SK-N-SH (cell line): ENCODE data around the gene H2BK1. TPM values are rescaled to one million over a fixed set of nuclear protein-coding genes. Genes with fewer than 3 reads are reported as not detected.

Experiments used
- CTCF ChIA-PET: fragments of 300-600, 350-600 bp; formaldehyde crosslinking; extraction: SDS; loops from one replicate; lab custom pipeline; 2021; lab: Yijun Ruan, JAX
- POLR2A ChIA-PET: fragments of 350-600 bp; sonication (Branson Sonifier 250); formaldehyde crosslinking; extraction: SDS; loops from one replicate; lab custom pipeline; 2020; ENCODE audit warnings: antibody characterized with exemption, inconsistent platforms; lab: Yijun Ruan, JAX
- DNase-seq: peaks from one replicate; pipeline ENCODE4 v3.0.0; 2012
- H2AFZ ChIP-seq: fragments of 200-600 bp; sonication (generic); 2 replicates; pipeline ENCODE4 v1.8.1; 2016; ENCODE audit warnings: antibody characterized with exemption, mild to moderate bottlenecking, low read depth
- H3F3A ChIP-seq: fragments of 200-600 bp; sonication (generic); replicated peaks from 2 replicates; pipeline ENCODE3; 2016; ENCODE audit warnings: antibody characterized with exemption, mild to moderate bottlenecking; ENCODE audit not compliant: insufficient read depth
- H3K27ac ChIP-seq, 2 experiments: fragments of 200-500 bp in 1 of 2; fragments of 200-600 bp in 1 of 2; sonication (Bioruptor generic) in 1 of 2; sonication (generic), shearing (Covaris generic) in 1 of 2; 2 replicates each; pipeline versions ENCODE4 v1.5.1 to v1.6.1; 2014 to 2016; ENCODE audit warnings: low read depth in 2 of 2, inconsistent platforms in 1 of 2, low read length in 1 of 2, mild to moderate bottlenecking in 1 of 2, mixed read lengths in 1 of 2
- H3K27me3 ChIP-seq: fragments of 200-600 bp; sonication (generic), shearing (Covaris generic); 2 replicates; pipeline ENCODE4 v1.6.1; 2016; ENCODE audit warnings: mixed run types; ENCODE audit not compliant: insufficient read depth
- H3K36me3 ChIP-seq, 2 experiments: fragments of 200-500 bp in 1 of 2; fragments of 200-600 bp in 1 of 2; sonication (Bioruptor generic) in 1 of 2; sonication (generic) in 1 of 2; replicated peaks in 1 of 2; 2 replicates each; pipeline versions ENCODE3 to v1.5.1; 2014 to 2016; ENCODE audit warnings: low read length in 1 of 2, mild to moderate bottlenecking in 1 of 2; ENCODE audit not compliant: insufficient read depth in 2 of 2, control insufficient read depth in 1 of 2
- H3K4me1 ChIP-seq, 2 experiments: fragments of 200-500 bp in 1 of 2; fragments of 200-600 bp in 1 of 2; sonication (Bioruptor generic) in 1 of 2; sonication (generic), shearing (Covaris generic) in 1 of 2; 2 replicates each; pipeline versions ENCODE4 v1.5.1 to v1.6.1; 2014 to 2016; ENCODE audit warnings: low read depth in 1 of 2, low read length in 1 of 2, mixed run types in 1 of 2; ENCODE audit not compliant: insufficient read depth in 2 of 2, control insufficient read depth in 1 of 2
- H3K4me2 ChIP-seq: fragments of 200-600 bp; sonication (generic), shearing (Covaris generic); 2 replicates; pipeline ENCODE4 v1.6.1; 2017; ENCODE audit warnings: mixed run types
- H3K4me3 ChIP-seq, 2 experiments: fragments of 200-500 bp in 1 of 2; fragments of 200-600 bp in 1 of 2; sonication (Bioruptor generic) in 1 of 2; sonication (generic), shearing (Covaris generic) in 1 of 2; 2 replicates each; pipeline versions ENCODE4 v1.5.1 to v1.8.1; 2014 to 2016; ENCODE audit warnings: low read depth in 2 of 2, inconsistent platforms in 1 of 2, low read length in 1 of 2, mild to moderate bottlenecking in 1 of 2, mixed read lengths in 1 of 2, moderate library complexity in 1 of 2
- H3K79me2 ChIP-seq: fragments of 200-600 bp; sonication (generic); 2 replicates; pipeline ENCODE4 v1.8.1; 2017; ENCODE audit warnings: mild to moderate bottlenecking; ENCODE audit not compliant: insufficient read depth
- H3K9ac ChIP-seq: fragments of 200-600 bp; sonication (generic); 2 replicates; pipeline ENCODE4 v1.6.1; 2017; ENCODE audit warnings: mixed run types
- H3K9me2 ChIP-seq: fragments of 200-600 bp; sonication (generic); 2 replicates; pipeline ENCODE4 v1.6.1; 2017; ENCODE audit warnings: mixed run types
- H3K9me3 ChIP-seq: fragments of 200-600 bp; sonication (generic); 2 replicates; pipeline ENCODE4 v1.6.1; 2017; ENCODE audit warnings: mixed run types, mild to moderate bottlenecking, moderate library complexity
- H4K20me1 ChIP-seq: fragments of 200-600 bp; sonication (generic); 2 replicates; pipeline ENCODE4 v1.6.1; 2017; ENCODE audit warnings: mild to moderate bottlenecking, mixed run types; ENCODE audit not compliant: insufficient read depth
- CHD2 ChIP-seq: fragments of 150-350 bp; IDR thresholded peaks from 2 replicates; pipeline ENCODE4 v1.6.1; 2018; ENCODE audit warnings: low read length; ENCODE audit not compliant: partially characterized antibody
- ELF1 ChIP-seq: IDR thresholded peaks from 2 replicates; pipeline ENCODE4 v1.4.0; 2012
- FOSL2 ChIP-seq: IDR thresholded peaks from 2 replicates; pipeline ENCODE4 v1.4.0; 2012; ENCODE audit warnings: low read depth, mild to moderate bottlenecking, moderate library complexity, borderline replicate concordance
- FOXJ3 ChIP-seq: sonication (generic); formaldehyde crosslinking; IDR thresholded peaks from 2 replicates; pipeline ENCODE4 v1.5.1; 2020; ENCODE audit warnings: mild to moderate bottlenecking, missing genetic modification reagents
- FOXM1 ChIP-seq: IDR thresholded peaks from 2 replicates; pipeline ENCODE4 v1.4.0; 2012; ENCODE audit warnings: low read depth, mild to moderate bottlenecking
- GABPA ChIP-seq: IDR thresholded peaks from 2 replicates; pipeline ENCODE4 v1.4.0; 2012; ENCODE audit warnings: low read depth, mild to moderate bottlenecking
- JUND ChIP-seq: IDR thresholded peaks from 2 replicates; pipeline ENCODE4 v1.4.0; 2012
- MAX ChIP-seq: IDR thresholded peaks from 2 replicates; pipeline ENCODE4 v1.4.0; 2012; ENCODE audit warnings: low read depth
- MXI1 ChIP-seq: IDR thresholded peaks from 2 replicates; pipeline ENCODE4 v1.6.1; 2012; ENCODE audit warnings: mild to moderate bottlenecking, low read depth, low read length, improper control_type of control experiment
- NFIC ChIP-seq: IDR thresholded peaks from 2 replicates; pipeline ENCODE4 v1.4.0; 2012; ENCODE audit warnings: borderline replicate concordance
- NRF1 ChIP-seq: IDR thresholded peaks from 2 replicates; pipeline ENCODE4 v1.6.1; 2012; ENCODE audit warnings: low read depth, mild to moderate bottlenecking, low read length
- RAD21 ChIP-seq: IDR thresholded peaks from 2 replicates; pipeline ENCODE4 v1.6.1; 2012; ENCODE audit warnings: mild to moderate bottlenecking, low read length
- RCOR1 ChIP-seq: fragments of 150-350 bp; IDR thresholded peaks from 2 replicates; pipeline ENCODE4 v1.6.1; 2017; ENCODE audit warnings: antibody characterized with exemption, low read length
- RFX5 ChIP-seq: IDR thresholded peaks from 2 replicates; pipeline ENCODE4 v1.6.1; 2012; ENCODE audit warnings: mild to moderate bottlenecking, improper control_type of control experiment, low read length
- TAF1 ChIP-seq: IDR thresholded peaks from 2 replicates; pipeline ENCODE4 v1.6.1; 2012; ENCODE audit warnings: low read depth, mild to moderate bottlenecking, low read length, moderate library complexity, borderline replicate concordance
- TEAD4 ChIP-seq: IDR thresholded peaks from 2 replicates; pipeline ENCODE4 v1.4.0; 2012; ENCODE audit warnings: mild to moderate bottlenecking, borderline replicate concordance; ENCODE audit not compliant: insufficient read depth
- YY1 ChIP-seq: IDR thresholded peaks from 2 replicates; pipeline ENCODE4 v1.4.0; 2012; ENCODE audit warnings: low read depth, mild to moderate bottlenecking
- WGBS: methylation state at CpG from one replicate; pipeline ENCODE4 v1.1.6; 2017; ENCODE audit warnings: low lambda C conversion rate; 5-methylcytosine and 5-hydroxymethylcytosine counted together
- polyA plus RNA-seq, 3 experiments: library from polyadenylated mRNA; depleted of rRNA; stranded (reverse); fragments of >200 nt; gene quantifications; 2 replicates each; pipeline ENCODE4 v1.2.3, GENCODE V29; 2012
- TF ChIP-seq, protein P1 (sequence below): IDR thresholded peaks from 2 replicates; pipeline ENCODE4 v1.4.0; 2012; ENCODE audit warnings: low read depth, borderline replicate concordance
- TF ChIP-seq, protein P2 (sequence below): fragments of 150-350 bp; IDR thresholded peaks from 2 replicates; pipeline ENCODE4 v1.6.1; 2017; ENCODE audit warnings: antibody characterized with exemption, low read length, low read depth, borderline replicate concordance
- TF ChIP-seq, protein P3 (sequence below): fragments of 200-600 bp; sonication (generic); IDR thresholded peaks from 2 replicates; pipeline ENCODE4 v1.6.1; 2017; ENCODE audit warnings: antibody characterized with exemption, mild to moderate bottlenecking, moderate library complexity
- TF ChIP-seq, protein P4 (sequence below): fragments of 150-350 bp; IDR thresholded peaks from 2 replicates; pipeline ENCODE4 v1.6.1; 2016; ENCODE audit warnings: mild to moderate bottlenecking, low read depth, low read length

The H2BK1 gene
- polyA plus RNA-seq, 1 of the 3 experiments (the other 2 are of a cell fraction), result not detected

DNA sequence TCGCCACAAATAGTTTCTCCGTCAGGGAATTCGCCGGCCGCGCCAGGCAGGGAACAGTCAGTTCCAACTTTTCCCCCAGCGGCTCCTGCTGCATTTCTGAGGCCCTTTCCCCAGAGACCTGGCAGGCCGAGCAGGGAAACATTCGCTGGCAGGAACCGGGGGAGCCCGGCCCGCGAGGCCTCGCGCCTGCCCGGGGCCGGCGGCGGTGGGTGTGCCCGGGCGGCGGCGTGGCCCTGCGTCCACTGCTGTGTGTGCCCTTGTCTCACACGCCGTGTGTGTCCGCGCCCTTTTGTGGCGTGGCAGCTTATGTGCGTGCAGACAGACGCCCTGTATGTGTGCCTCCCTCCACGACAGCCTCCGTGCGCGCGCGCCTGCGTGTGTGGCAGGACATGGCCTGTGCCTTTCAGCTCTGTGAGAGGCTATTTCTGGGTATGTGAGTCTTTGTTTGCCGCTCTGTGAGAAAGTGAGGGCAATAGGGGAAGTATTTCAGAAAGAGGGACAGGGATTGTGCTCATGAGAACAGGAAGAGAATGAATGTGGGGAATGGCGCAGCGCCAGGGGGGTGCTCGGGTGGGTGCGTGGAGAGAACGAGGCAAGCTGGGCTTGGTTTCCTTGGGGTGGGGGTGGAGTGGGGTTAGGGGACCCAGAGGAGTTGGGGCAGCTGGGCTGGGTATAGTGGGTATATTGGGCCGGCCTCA, 38.9 kb upstream of the H2BK1 start:
- POLR2A ChIA-PET, result interaction anchor here (0.6 to 2.1 kb wide), 2 partner anchors 17 to 28 kb away, joined by 3 to 7 read pairs; partner anchors contain the start of gene CHPF2
- H3K4me3 ChIP-seq, result peak overlapping the region; percentile 63 to 91
- H3K9me2 ChIP-seq, result no peaks in the 10 kb centered on the region
- 33% methylated on average over 38 of the region's 45 CpGs for WGBS
- peak; percentile 84 for DNase-seq
- peak overlapping the region; percentile 92 for H2AFZ ChIP-seq
- H4K20me1 ChIP-seq, result peaks cover 10% of the 10 kb centered on the region
- peak overlapping the region; percentile 90 for H3K4me2 ChIP-seq
- peaks cover 52 to 63% of the 10 kb centered on the region in 2 experiments for H3K4me1 ChIP-seq
- TF ChIP-seq NFIC (no peak), FOSL2 (no peak), RCOR1 (no peak), NRF1 (no peak), TEAD4 (no peak), MXI1 (0 out of 2 replicates have a peak, but pooled peaks have one; percentile 43), GABPA (no peak), RAD21 (no peak), MAX (peak; percentile 21; the same call in 1 of the 2 replicates), FOXJ3 (CRISPR knock-in tag) (no peak)
- TF ChIP-seq, protein P1, sequence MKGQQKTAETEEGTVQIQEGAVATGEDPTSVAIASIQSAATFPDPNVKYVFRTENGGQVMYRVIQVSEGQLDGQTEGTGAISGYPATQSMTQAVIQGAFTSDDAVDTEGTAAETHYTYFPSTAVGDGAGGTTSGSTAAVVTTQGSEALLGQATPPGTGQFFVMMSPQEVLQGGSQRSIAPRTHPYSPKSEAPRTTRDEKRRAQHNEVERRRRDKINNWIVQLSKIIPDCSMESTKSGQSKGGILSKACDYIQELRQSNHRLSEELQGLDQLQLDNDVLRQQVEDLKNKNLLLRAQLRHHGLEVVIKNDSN, result no peak
- TF ChIP-seq, protein P2, sequence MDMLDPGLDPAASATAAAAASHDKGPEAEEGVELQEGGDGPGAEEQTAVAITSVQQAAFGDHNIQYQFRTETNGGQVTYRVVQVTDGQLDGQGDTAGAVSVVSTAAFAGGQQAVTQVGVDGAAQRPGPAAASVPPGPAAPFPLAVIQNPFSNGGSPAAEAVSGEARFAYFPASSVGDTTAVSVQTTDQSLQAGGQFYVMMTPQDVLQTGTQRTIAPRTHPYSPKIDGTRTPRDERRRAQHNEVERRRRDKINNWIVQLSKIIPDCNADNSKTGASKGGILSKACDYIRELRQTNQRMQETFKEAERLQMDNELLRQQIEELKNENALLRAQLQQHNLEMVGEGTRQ, result no peak
- H3K79me2 ChIP-seq, result peaks cover 12% of the 10 kb centered on the region
- peak overlapping the region; percentile 83; the same call in 1 of the 2 replicates for H3K9ac ChIP-seq
- no peaks in the 10 kb centered on the region for H3K36me3 ChIP-seq
- no peaks in the 10 kb centered on the region for H3K27me3 ChIP-seq
- CTCF ChIA-PET, result interaction anchor here (0.6 to 2.7 kb wide), 4 partner anchors 10 to 125 kb away, joined by 3 to 8 read pairs (median 4); no protein-coding TSS in a partner anchor
- H3F3A ChIP-seq, result peaks cover 22% of the 10 kb centered on the region
- H3K9me3 ChIP-seq, result no peaks in the 10 kb centered on the region
- H3K27ac ChIP-seq, result peak overlapping the region; percentile 56 to 73; a peak in 3 of 4 replicates

DNA sequence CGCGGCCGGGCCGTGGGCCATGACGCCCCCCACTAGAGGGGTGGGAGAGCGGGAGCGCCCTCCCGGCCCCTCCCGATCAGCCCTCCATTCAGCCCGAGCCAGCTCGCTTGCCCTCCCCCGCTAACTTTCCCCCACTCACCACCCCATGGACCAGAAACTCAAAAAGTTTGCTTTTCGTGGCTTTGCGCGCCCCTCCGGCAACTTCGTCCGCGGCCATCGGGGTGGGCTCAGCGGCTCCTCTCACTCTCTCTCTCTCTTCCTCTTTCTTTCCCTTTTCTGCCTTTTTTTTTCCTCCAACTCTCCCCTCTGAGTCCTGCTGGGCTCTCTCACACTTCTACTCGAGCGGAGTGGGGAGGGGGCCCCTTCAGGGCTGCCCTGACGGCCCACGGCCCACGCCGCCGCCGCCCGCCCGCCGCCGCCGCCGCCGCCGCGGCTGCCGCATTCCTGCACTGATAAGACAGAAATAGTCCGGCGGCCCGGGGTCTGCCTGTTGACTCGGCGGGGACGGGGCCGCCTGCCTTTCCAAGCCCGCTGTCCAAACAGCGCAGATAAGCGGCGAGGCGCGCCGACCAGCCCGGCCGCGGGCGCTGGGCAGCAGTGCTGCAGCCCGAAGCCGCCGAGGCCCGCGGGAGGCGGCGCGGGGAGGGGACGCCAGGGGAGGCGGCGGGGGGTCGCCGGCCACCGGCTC, 38.2 kb upstream of the H2BK1 start, which contains the start of gene SMARCD3:
TSS of gene SMARCD3 (minus strand) at position 349 of the 688 bp plus-strand sequence. CDS start at position 217, 132 bp downstream.
- POLR2A ChIA-PET, result interaction anchor here (0.6 to 2.1 kb wide), 2 partner anchors 16 to 28 kb away, joined by 3 to 7 read pairs; partner anchors contain the start of gene CHPF2
- Histone ChIP-seq H3K4me2 (peak within 1 kb of the TSS; percentile 90), H3K36me3 (no peaks in the 10 kb centered on the region), H3K9me3 (no peaks in the 10 kb centered on the region), H3K4me3 (peak within 1 kb of the TSS; percentile 63 to 91), H3K79me2 (peaks cover 18% of the 10 kb centered on the region), H3K27ac (peak within 1 kb of the TSS; percentile 67 to 73), H3K9ac (peak within 1 kb of the TSS; percentile 83), H3K9me2 (no peaks in the 10 kb centered on the region), H3K4me1 (peaks cover 52 to 70% of the 10 kb centered on the region in 2 experiments), H3F3A (peaks cover 25% of the 10 kb centered on the region), H2AFZ (peak within 1 kb of the TSS; percentile 92), H3K27me3 (no peaks in the 10 kb centered on the region), H4K20me1 (peaks cover 16% of the 10 kb centered on the region)
- under 1% methylated on average over 35 of the region's 71 CpGs for WGBS
- CTCF ChIA-PET, result interaction anchor here (1.0 to 6.2 kb wide), 9 partner anchors 9 to 85 kb away, joined by 3 to 122 read pairs (median 8); partner anchors contain the start of gene CHPF2
- DNase-seq, result peak; percentile 93
- TF ChIP-seq TAF1, result no peak; the same call in 1 of the 2 replicates
- TF ChIP-seq, protein P3, sequence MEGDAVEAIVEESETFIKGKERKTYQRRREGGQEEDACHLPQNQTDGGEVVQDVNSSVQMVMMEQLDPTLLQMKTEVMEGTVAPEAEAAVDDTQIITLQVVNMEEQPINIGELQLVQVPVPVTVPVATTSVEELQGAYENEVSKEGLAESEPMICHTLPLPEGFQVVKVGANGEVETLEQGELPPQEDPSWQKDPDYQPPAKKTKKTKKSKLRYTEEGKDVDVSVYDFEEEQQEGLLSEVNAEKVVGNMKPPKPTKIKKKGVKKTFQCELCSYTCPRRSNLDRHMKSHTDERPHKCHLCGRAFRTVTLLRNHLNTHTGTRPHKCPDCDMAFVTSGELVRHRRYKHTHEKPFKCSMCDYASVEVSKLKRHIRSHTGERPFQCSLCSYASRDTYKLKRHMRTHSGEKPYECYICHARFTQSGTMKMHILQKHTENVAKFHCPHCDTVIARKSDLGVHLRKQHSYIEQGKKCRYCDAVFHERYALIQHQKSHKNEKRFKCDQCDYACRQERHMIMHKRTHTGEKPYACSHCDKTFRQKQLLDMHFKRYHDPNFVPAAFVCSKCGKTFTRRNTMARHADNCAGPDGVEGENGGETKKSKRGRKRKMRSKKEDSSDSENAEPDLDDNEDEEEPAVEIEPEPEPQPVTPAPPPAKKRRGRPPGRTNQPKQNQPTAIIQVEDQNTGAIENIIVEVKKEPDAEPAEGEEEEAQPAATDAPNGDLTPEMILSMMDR, result no peak
- no peak for TF ChIP-seq CHD2
- TF ChIP-seq ELF1, result no peak
- no peak for TF ChIP-seq FOXM1
- peak; percentile 63 for TF ChIP-seq MAX
- no peak for TF ChIP-seq RFX5
- TF ChIP-seq YY1, result no peak
- no peak for TF ChIP-seq GABPA
- TF ChIP-seq, protein P4, sequence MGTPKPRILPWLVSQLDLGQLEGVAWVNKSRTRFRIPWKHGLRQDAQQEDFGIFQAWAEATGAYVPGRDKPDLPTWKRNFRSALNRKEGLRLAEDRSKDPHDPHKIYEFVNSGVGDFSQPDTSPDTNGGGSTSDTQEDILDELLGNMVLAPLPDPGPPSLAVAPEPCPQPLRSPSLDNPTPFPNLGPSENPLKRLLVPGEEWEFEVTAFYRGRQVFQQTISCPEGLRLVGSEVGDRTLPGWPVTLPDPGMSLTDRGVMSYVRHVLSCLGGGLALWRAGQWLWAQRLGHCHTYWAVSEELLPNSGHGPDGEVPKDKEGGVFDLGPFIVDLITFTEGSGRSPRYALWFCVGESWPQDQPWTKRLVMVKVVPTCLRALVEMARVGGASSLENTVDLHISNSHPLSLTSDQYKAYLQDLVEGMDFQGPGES, result no peak
- no peak for TF ChIP-seq JUND
